K562 (cell line): ENCODE measurements around the gene ASCC1. TPM values are rescaled to one million over a fixed set of nuclear protein-coding genes. Genes with fewer than 3 reads are reported as not detected.

Source experiments
- ATAC-seq: fragments of 200-7000 bp; cut with Tn5 transposase; 3 replicates; pipeline ENCODE4 v1.9.1; 2020; ENCODE audit warnings: moderate library complexity
- BruUV-seq: library from RNA; stranded (reverse); fragments of 400-500 nt; replicated peaks from 2 replicates; lab custom pipeline; 2021; lab: Mats Ljungman, UMichigan
- CTCF ChIA-PET: fragments of 300-600 bp; formaldehyde crosslinking; extraction: SDS; loops from one replicate; lab custom pipeline; 2021; ENCODE audit warnings: low intra/inter-chr PET ratio; lab: Yijun Ruan, JAX
- POLR2A ChIA-PET: fragments of 300-600, 350-650 bp; sonication (Branson Sonifier 250); formaldehyde crosslinking; extraction: SDS; loops from one replicate; lab custom pipeline; 2021; ENCODE audit warnings: antibody characterized with exemption, inconsistent platforms; lab: Yijun Ruan, JAX
- DNase-seq, 4 experiments: peaks; one replicate each; pipeline versions ENCODE4 v3.0.0 to v3.0.0-alpha.2; 2011 to 2018; ENCODE audit warnings: low spot score in 3 of 4, mixed read lengths in 3 of 4; ENCODE audit errors: extremely low read depth in 1 of 4
- FAIRE-seq: peaks from 2 replicates; lab custom pipeline; 2011; peaks lifted over from hg19 to GRCh38; lab: Jason Lieb, UNC
- H2AFZ ChIP-seq: 2 replicates; pipeline ENCODE4 v1.6.0; 2011; ENCODE audit warnings: low read depth, low read length, control low read depth, inconsistent platforms
- H3K27ac ChIP-seq: fragments of 200-600 bp; 3 replicates; pipeline ENCODE4 v1.8.0; 2011; ENCODE audit warnings: low read depth, mild to moderate bottlenecking, control low read depth, inconsistent platforms, low read length, moderate library complexity, mixed read lengths; ENCODE audit errors: extremely low read depth
- H3K27me3 ChIP-seq, 2 experiments: fragments of 300-600 bp in 1 of 2; 2 replicates in 1 of 2; 3 replicates in 1 of 2; pipeline versions ENCODE4 v1.6.0 to v1.8.0; 2011; ENCODE audit warnings: inconsistent platforms in 2 of 2, low read length in 2 of 2, mild to moderate bottlenecking in 1 of 2, mixed read lengths in 1 of 2, moderate library complexity in 1 of 2; ENCODE audit not compliant: control insufficient read depth in 2 of 2, insufficient read depth in 2 of 2
- H3K36me3 ChIP-seq: fragments of 300-600 bp; 3 replicates; pipeline ENCODE4 v1.8.0; 2011; ENCODE audit warnings: mild to moderate bottlenecking, low read length, inconsistent platforms; ENCODE audit not compliant: control insufficient read depth, insufficient read depth
- H3K4me1 ChIP-seq, 2 experiments: fragments of 200-600 bp in 1 of 2; replicated peaks in 1 of 2; 2 replicates in 1 of 2; 3 replicates in 1 of 2; pipeline versions ENCODE4 v1.5.1 to v1.8.0; 2011; ENCODE audit warnings: inconsistent platforms in 2 of 2, low read length in 2 of 2, mild to moderate bottlenecking in 1 of 2, mixed read lengths in 1 of 2, moderate library complexity in 1 of 2; ENCODE audit not compliant: control insufficient read depth in 2 of 2, insufficient read depth in 2 of 2
- H3K4me2 ChIP-seq: 2 replicates; pipeline ENCODE4 v1.6.1; 2011; ENCODE audit warnings: low read length, control low read depth, inconsistent platforms, mixed read lengths; ENCODE audit not compliant: insufficient read depth
- H3K4me3 ChIP-seq: fragments of 200-600 bp; sonication (generic), shearing (Covaris generic); 2 replicates; pipeline ENCODE4 v1.5.1; 2016; ENCODE audit warnings: control low read depth, inconsistent platforms
- H3K79me2 ChIP-seq: fragments of 200-600 bp; 3 replicates; pipeline ENCODE4 v1.8.0; 2011; ENCODE audit warnings: low read length, inconsistent platforms; ENCODE audit not compliant: control insufficient read depth, insufficient read depth
- H3K9ac ChIP-seq, 2 experiments: 2 replicates each; pipeline versions ENCODE4 v1.6.0 to v1.6.1; 2011; ENCODE audit warnings: low read depth in 2 of 2, low read length in 2 of 2, control low read depth in 1 of 2, inconsistent platforms in 1 of 2, mild to moderate bottlenecking in 1 of 2, mixed read lengths in 1 of 2; ENCODE audit not compliant: insufficient read depth in 1 of 2
- H3K9me1 ChIP-seq: one replicate; pipeline ENCODE4 v1.6.0; 2011; ENCODE audit warnings: inconsistent platforms, mild to moderate bottlenecking, low read length, moderate library complexity; ENCODE audit not compliant: control insufficient read depth, insufficient read depth
- H3K9me3 ChIP-seq: replicated peaks from 2 replicates; pipeline ENCODE4 v1.5.1; 2011; ENCODE audit warnings: low read depth, low read length, inconsistent platforms; ENCODE audit not compliant: control insufficient read depth, insufficient read depth
- H4K20me1 ChIP-seq: replicated peaks from 2 replicates; pipeline ENCODE4 v1.6.1; 2011; ENCODE audit warnings: low read length, inconsistent platforms, mixed read lengths; ENCODE audit not compliant: control insufficient read depth, insufficient read depth
- ELF4 ChIP-seq: fragments of 450-650 bp; formaldehyde crosslinking; IDR thresholded peaks from 2 replicates; pipeline ENCODE4 v1.4.0; 2022; ENCODE audit warnings: missing genetic modification characterization
- L3MBTL2 ChIP-seq: fragments of 450-650 bp; IDR thresholded peaks from 2 replicates; pipeline ENCODE4 v1.6.1; 2016; ENCODE audit warnings: mild to moderate bottlenecking, moderate library complexity
- MYC ChIP-seq, 2 experiments: fragments of 250-450 bp in 1 of 2; sonication (Bioruptor Pico) in 1 of 2; IDR thresholded peaks; 2 replicates each; pipeline versions ENCODE4 v1.5.1 to v1.6.1; 2012 to 2021; ENCODE audit warnings: low read depth in 2 of 2, borderline replicate concordance in 1 of 2, improper control_type of control experiment in 1 of 2, low read length in 1 of 2, mild to moderate bottlenecking in 1 of 2, moderate library complexity in 1 of 2
- NFIX ChIP-seq: fragments of 250-450 bp; sonication (Bioruptor Pico); IDR thresholded peaks from 2 replicates; pipeline ENCODE4 v1.4.0; 2020; ENCODE audit warnings: low read depth, mild to moderate bottlenecking, moderate library complexity
- PHF21A ChIP-seq: fragments of 450-650 bp; IDR thresholded peaks from 2 replicates; pipeline ENCODE4 v1.6.1; 2017; ENCODE audit warnings: low read depth, borderline replicate concordance
- POLR2A ChIP-seq: fragments of 450-650 bp; conservative IDR thresholded peaks from 2 replicates; pipeline ENCODE4 v1.6.1; 2016
- ZNF707 ChIP-seq: fragments of 250-450 bp; sonication (Bioruptor Pico); conservative IDR thresholded peaks from 2 replicates; pipeline ENCODE4 v1.8.0; 2022; ENCODE audit warnings: inconsistent platforms, mild to moderate bottlenecking, moderate library complexity
- WGBS: fragments of 100-300 bp; shearing (Covaris generic); methylation state at CpG from one replicate; pipeline ENCODE4 v1.1.6; 2016; ENCODE audit warnings: low coverage, mixed read lengths; ENCODE audit not compliant: insufficient coverage; ENCODE audit errors: missing lambda C conversion rate; 5-methylcytosine and 5-hydroxymethylcytosine counted together
- in situ Hi-C: fragments of 300-500 bp; cut with MboI; formaldehyde crosslinking; loops from 4 replicates; pipeline ENCODE4 v1.15.0; 2018; ENCODE audit warnings: inconsistent platforms, mixed read lengths
- intact Hi-C: fragments of 100-400 bp; cut with micrococcal nuclease; formaldehyde crosslinking; loops from 2 replicates; pipeline ENCODE4 v1.14.2; 2022
- polyA plus RNA-seq, 8 experiments: library from polyadenylated mRNA; depleted of rRNA in 4 of 8; stranded (reverse) in 5 of 8; unstranded in 3 of 8; fragments of >200 nt; fragmentation: Nextera tagmentation in 2 of 8; fragmentation: Illumina TruSeq in 1 of 8; extraction: Ambion mirVana in 2 of 8; extraction: Trizol in 1 of 8; gene quantifications; 2 replicates each; pipeline versions ENCODE4 v1.2.1 to v1.2.3, GENCODE V29; 2011 to 2014; ENCODE audit warnings: inconsistent platforms in 1 of 8, missing spikeins in 1 of 8
- total RNA-seq, 7 experiments: library from RNA; depleted of rRNA in 6 of 7; stranded (reverse); fragments of >200 nt in 6 of 7; fragmentation: Illumina TruSeq in 2 of 7; extraction: Trizol in 2 of 7; gene quantifications; 2 replicates each; pipeline versions ENCODE4 v1.2.1 to v1.2.3, GENCODE V29; 2011 to 2021; ENCODE audit warnings: low replicate concordance in 1 of 7
- TF ChIP-seq, protein P1 (sequence below): fragments of 450-650 bp; IDR thresholded peaks from 2 replicates; pipeline ENCODE4 v1.6.1; 2018; ENCODE audit not compliant: partially characterized antibody

The ASCC1 gene
- total and polyA plus RNA-seq, 9 of the 15 experiments (the other 6 are each of a cell fraction or from before 2014, with no cell fraction given) = 31.7 to 73.3 (median 52.8) TPM

GRCh38 chr10:72158176-72158575 lies 57.9 kb downstream of the ASCC1 start:
- Histone ChIP-seq H3K27ac (no peak overlapping the region), H3K9me3 (no peaks in the 10 kb centered on the region), H3K4me2 (no peak overlapping the region), H4K20me1 (no peaks in the 10 kb centered on the region), H3K79me2 (no peaks in the 10 kb centered on the region), H3K4me1 (no peaks in the 10 kb centered on the region), H3K9me1 (no peaks in the 10 kb centered on the region), H3K9ac (no peak overlapping the region), H2AFZ (no peak overlapping the region), H3K36me3 (peaks cover 6% of the 10 kb centered on the region; the same call in 1 of the 3 replicates), H3K27me3 (no peaks in the 10 kb centered on the region), H3K4me3 (no peak overlapping the region)
- BruUV-seq = no TSS peak
- in situ Hi-C loops = no loop called here
- ChIA-PET POLR2A (interaction anchor here (0.6 to 1.4 kb wide), 4 partner anchors 10 to 163 kb away, joined by 3 read pairs; no protein-coding TSS in a partner anchor), CTCF (no interaction called here)
- FAIRE-seq (no peak), ATAC-seq (no peak), DNase-seq (no peak)
- intact Hi-C loops = no loop called here
- TF ChIP-seq ZNF707 (CRISPR knock-in tag) (0 out of 2 replicates have a peak, but pooled peaks have one; percentile 42), NFIX (CRISPR knock-in tag) (0 out of 2 replicates have a peak, but pooled peaks have one; percentile 12), L3MBTL2 (no peak), PHF21A (no peak), POLR2A (no peak), MYC (IDR thresholded peaks at IDR 0.05; ENCODE audit: low read depth, low read length) (no peak), MYC (CRISPR knock-in tag; IDR thresholded peaks at IDR 0.05; ENCODE audit: borderline replicate concordance, low read depth) (no peak), ELF4 (CRISPR knock-in tag) (no peak)
- TF ChIP-seq, protein P1, sequence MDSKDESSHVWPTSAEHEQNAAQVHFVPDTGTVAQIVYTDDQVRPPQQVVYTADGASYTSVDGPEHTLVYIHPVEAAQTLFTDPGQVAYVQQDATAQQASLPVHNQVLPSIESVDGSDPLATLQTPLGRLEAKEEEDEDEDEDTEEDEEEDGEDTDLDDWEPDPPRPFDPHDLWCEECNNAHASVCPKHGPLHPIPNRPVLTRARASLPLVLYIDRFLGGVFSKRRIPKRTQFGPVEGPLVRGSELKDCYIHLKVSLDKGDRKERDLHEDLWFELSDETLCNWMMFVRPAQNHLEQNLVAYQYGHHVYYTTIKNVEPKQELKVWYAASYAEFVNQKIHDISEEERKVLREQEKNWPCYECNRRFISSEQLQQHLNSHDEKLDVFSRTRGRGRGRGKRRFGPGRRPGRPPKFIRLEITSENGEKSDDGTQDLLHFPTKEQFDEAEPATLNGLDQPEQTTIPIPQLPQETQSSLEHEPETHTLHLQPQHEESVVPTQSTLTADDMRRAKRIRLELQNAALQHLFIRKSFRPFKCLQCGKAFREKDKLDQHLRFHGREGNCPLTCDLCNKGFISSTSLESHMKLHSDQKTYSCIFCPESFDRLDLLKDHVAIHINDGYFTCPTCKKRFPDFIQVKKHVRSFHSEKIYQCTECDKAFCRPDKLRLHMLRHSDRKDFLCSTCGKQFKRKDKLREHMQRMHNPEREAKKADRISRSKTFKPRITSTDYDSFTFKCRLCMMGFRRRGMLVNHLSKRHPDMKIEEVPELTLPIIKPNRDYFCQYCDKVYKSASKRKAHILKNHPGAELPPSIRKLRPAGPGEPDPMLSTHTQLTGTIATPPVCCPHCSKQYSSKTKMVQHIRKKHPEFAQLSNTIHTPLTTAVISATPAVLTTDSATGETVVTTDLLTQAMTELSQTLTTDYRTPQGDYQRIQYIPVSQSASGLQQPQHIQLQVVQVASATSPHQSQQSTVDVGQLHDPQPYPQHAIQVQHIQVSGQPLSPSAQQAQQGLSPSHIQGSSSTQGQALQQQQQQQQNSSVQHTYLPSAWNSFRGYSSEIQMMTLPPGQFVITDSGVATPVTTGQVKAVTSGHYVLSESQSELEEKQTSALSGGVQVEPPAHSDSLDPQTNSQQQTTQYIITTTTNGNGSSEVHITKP = no peak
- WGBS = 85% methylated on average over 9 of the region's 9 CpGs
